GM12891 (cell line): ENCODE measurements around the gene GAREM2.

Experiments used
- POLR2A ChIP-seq: IDR thresholded peaks from 2 replicates; pipeline ENCODE4 v1.6.1; 2011; ENCODE audit warnings: low read depth, low read length, control low read depth
- POLR2AphosphoS5 ChIP-seq: IDR thresholded peaks from 2 replicates; pipeline ENCODE4 v1.6.1; 2011; ENCODE audit warnings: low read depth, low read length, control low read depth
- SPI1 ChIP-seq: IDR thresholded peaks from 2 replicates; pipeline ENCODE4 v1.6.1; 2011; ENCODE audit warnings: low read depth, low read length, control low read depth
- TAF1 ChIP-seq: IDR thresholded peaks from 2 replicates; pipeline ENCODE4 v1.6.1; 2011; ENCODE audit warnings: low read depth, low read length, control low read depth

GRCh38 chr2:26141145-26141769 lies 31.6 kb upstream of the GAREM2 start:
- TF ChIP-seq POLR2A, result no peak
- TF ChIP-seq TAF1, result no peak
- TF ChIP-seq SPI1, result no peak
- no peak for TF ChIP-seq POLR2AphosphoS5
